Esophagus muscularis mucosa (tissue), 4 donors: ENCODE measurements around the gene TMEM108. TPM values are rescaled to one million over a fixed set of nuclear protein-coding genes. Genes with fewer than 3 reads are reported as not detected.

Experiments
- DNase-seq: peaks from one replicate; pipeline ENCODE4 v3.0.0-alpha.2; 2017; ENCODE audit errors: extremely low spot score
- H3K27ac ChIP-seq, 4 donors: fragments of 200-600 bp; sonication (generic); replicated peaks in 1 of 4; 1 replicate in 3 of 4; 2 replicates in 1 of 4; pipeline ENCODE4 v1.5.1; 2016 to 2019; ENCODE audit warnings: mild to moderate bottlenecking in 1 of 4
- H3K27me3 ChIP-seq, 4 donors: fragments of 200-600 bp; sonication (generic); one replicate each; pipeline versions ENCODE4 v1.5.1 to v1.6.0; 2016 to 2019
- H3K36me3 ChIP-seq, 4 donors: fragments of 200-600 bp; sonication (generic); one replicate each; pipeline ENCODE4 v1.5.1; 2016 to 2019
- H3K4me1 ChIP-seq, 4 donors: fragments of 200-600 bp; sonication (generic); one replicate each; pipeline ENCODE4 v1.5.1; 2016 to 2019
- H3K4me3 ChIP-seq, 4 donors: fragments of 200-600 bp; sonication (generic); 1 replicate in 2 of 4; 2 replicates in 2 of 4; pipeline ENCODE4 v1.5.1; 2016 to 2019; ENCODE audit warnings: mild to moderate bottlenecking in 4 of 4, moderate library complexity in 1 of 4
- H3K9me3 ChIP-seq, 4 donors: fragments of 200-600 bp; sonication (generic); 1 replicate in 3 of 4; 2 replicates in 1 of 4; pipeline ENCODE4 v1.5.1; 2016 to 2019
- EP300 ChIP-seq: sonication (generic); formaldehyde crosslinking; IDR thresholded peaks from one replicate; pipeline ENCODE4 v1.6.1; 2017; ENCODE audit warnings: antibody characterized with exemption
- POLR2A ChIP-seq: fragments of 450-650 bp; IDR thresholded peaks from one replicate; pipeline ENCODE4 v1.6.1; 2017; ENCODE audit warnings: antibody characterized with exemption, moderate library complexity, mild to moderate bottlenecking, low read depth
- POLR2AphosphoS5 ChIP-seq, 2 donors: sonication (generic); formaldehyde crosslinking; IDR thresholded peaks; one replicate each; pipeline ENCODE4 v1.6.1; 2017; ENCODE audit warnings: antibody characterized with exemption in 2 of 2
- WGBS: methylation state at CpG from one replicate; pipeline ENCODE4 v1.1.5; 2018; 5-methylcytosine and 5-hydroxymethylcytosine counted together
- intact Hi-C: fragments of 100-400 bp; cut with DNase I; formaldehyde crosslinking; loops from one replicate; pipeline ENCODE4 v1.15.1; 2023
- total RNA-seq, 4 donors: library from RNA; depleted of rRNA; stranded (reverse); fragments of >200 nt; gene quantifications; one replicate each; pipeline versions ENCODE4 v1.1.0 to v1.2.1, GENCODE V29; 2016
- TF ChIP-seq, protein P1 (sequence below), 3 experiments: fragments of 200-600 bp in 2 of 3; fragments of 450-650 bp in 1 of 3; sonication (generic) in 2 of 3; IDR thresholded peaks; one replicate each; pipeline ENCODE4 v1.5.1; 2017 to 2019; ENCODE audit warnings: antibody characterized with exemption in 3 of 3, mild to moderate bottlenecking in 2 of 3, moderate library complexity in 1 of 3

TMEM108 gene
- total RNA-seq, 4 donors from 2014 or later: 8.6 to 12.1 (median 11.2) TPM

GRCh38 chr3:133040696-133041523 lies 2.7 kb downstream of the TMEM108 start:
- Histone ChIP-seq H3K4me3 (peak overlapping the region in 3 of 4 donors; percentile 27 to 32 (median 28)), H3K9me3 (no peaks in the 10 kb centered on the region), H3K27ac (peak overlapping the region; percentile 63 to 83 (median 68)), H3K27me3 (peaks cover 0 to 16% (median 2%) of the 10 kb centered on the region in 4 donors), H3K4me1 (peaks cover 13 to 59% (median 56%) of the 10 kb centered on the region in 4 donors), H3K36me3 (peaks cover 0 to 3% (median 0%) of the 10 kb centered on the region in 4 donors)
- 24% methylated on average over 4 of the region's 6 CpGs for WGBS
- intact Hi-C loops: loop anchor here (2.0 kb wide), 2 partner anchors 310 to 342 kb away; no protein-coding TSS in a partner anchor
- no peak for DNase-seq
- TF ChIP-seq POLR2AphosphoS5 (IDR thresholded peaks at IDR 0.05) (peak in 1 of 2 donors; percentile 28), EP300 (no peak), POLR2A (no peak)
- TF ChIP-seq, protein P1, sequence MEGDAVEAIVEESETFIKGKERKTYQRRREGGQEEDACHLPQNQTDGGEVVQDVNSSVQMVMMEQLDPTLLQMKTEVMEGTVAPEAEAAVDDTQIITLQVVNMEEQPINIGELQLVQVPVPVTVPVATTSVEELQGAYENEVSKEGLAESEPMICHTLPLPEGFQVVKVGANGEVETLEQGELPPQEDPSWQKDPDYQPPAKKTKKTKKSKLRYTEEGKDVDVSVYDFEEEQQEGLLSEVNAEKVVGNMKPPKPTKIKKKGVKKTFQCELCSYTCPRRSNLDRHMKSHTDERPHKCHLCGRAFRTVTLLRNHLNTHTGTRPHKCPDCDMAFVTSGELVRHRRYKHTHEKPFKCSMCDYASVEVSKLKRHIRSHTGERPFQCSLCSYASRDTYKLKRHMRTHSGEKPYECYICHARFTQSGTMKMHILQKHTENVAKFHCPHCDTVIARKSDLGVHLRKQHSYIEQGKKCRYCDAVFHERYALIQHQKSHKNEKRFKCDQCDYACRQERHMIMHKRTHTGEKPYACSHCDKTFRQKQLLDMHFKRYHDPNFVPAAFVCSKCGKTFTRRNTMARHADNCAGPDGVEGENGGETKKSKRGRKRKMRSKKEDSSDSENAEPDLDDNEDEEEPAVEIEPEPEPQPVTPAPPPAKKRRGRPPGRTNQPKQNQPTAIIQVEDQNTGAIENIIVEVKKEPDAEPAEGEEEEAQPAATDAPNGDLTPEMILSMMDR (IDR thresholded peaks at IDR 0.05): peak; percentile 78 to 80 (median 80)

DNA sequence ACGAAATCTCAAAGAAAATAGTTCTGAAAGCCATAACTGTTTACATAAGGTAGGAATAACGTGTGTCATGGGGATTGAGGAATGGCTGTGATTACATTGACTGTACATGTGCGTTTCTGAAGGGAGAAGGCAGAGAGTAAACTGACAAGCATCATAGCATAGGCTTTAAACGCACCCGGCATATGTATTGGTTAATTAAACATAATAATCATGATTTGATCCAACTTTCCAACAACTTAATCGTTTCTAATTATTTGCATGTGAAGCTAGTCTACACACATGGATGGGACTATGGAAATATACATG lies 3.3 kb downstream of the TMEM108 start:
- Histone ChIP-seq H3K4me3 (peak overlapping the region in 1 of 4 donors; percentile 27), H3K4me1 (peaks cover 13 to 59% (median 56%) of the 10 kb centered on the region in 4 donors), H3K36me3 (peaks cover 0 to 7% (median 0%) of the 10 kb centered on the region in 4 donors), H3K27ac (peak overlapping the region; percentile 63 to 83 (median 68)), H3K9me3 (no peaks in the 10 kb centered on the region), H3K27me3 (peaks cover 0 to 16% (median 2%) of the 10 kb centered on the region in 4 donors)
- TF ChIP-seq, protein P1 (IDR thresholded peaks at IDR 0.05): no peak
- TF ChIP-seq EP300 (no peak), POLR2A (no peak), POLR2AphosphoS5 (IDR thresholded peaks at IDR 0.05) (no peak)
- 22% methylated on average over 6 of the region's 6 CpGs for WGBS
- DNase-seq: no peak
- intact Hi-C loops: loop anchor here (2.0 kb wide), 2 partner anchors 311 to 341 kb away; no protein-coding TSS in a partner anchor

GRCh38 chr3:133042778-133043177 lies 4.6 kb downstream of the TMEM108 start:
- peaks cover 0 to 7% (median 0%) of the 10 kb centered on the region in 4 donors for H3K36me3 ChIP-seq

DNA sequence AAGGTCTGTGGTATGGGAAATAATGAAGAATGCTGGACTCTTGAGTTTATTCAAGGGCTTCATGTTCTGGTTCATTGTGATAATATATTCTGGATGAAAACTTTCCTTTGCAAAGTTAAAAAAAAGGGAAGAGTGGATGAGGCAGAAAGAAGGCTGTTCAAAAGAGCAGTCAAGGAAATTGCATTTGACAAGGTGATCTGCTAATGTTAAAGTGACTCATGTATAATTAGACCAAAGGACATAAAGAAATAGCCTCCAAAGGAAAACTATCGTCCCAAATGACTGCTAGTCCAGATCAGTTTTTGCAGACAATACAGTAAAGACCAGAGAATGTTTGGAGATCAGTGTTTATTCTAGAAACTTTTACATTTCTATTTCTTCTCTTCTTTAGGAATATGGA lies 9.8 kb downstream of the TMEM108 start:
- Histone ChIP-seq H3K36me3 (peaks cover 0 to 7% (median 0%) of the 10 kb centered on the region in 4 donors), H3K9me3 (no peaks in the 10 kb centered on the region), H3K27me3 (no peaks in the 10 kb centered on the region), H3K27ac (no peak overlapping the region), H3K4me1 (peaks cover 0 to 52% (median 26%) of the 10 kb centered on the region in 4 donors), H3K4me3 (no peak overlapping the region)
- intact Hi-C loops: no loop called here
- WGBS: 67% methylated on average over 1 of the region's 1 CpG
- DNase-seq: no peak
- TF ChIP-seq EP300 (no peak), POLR2AphosphoS5 (IDR thresholded peaks at IDR 0.05) (no peak), POLR2A (no peak)
- TF ChIP-seq, protein P1 (IDR thresholded peaks at IDR 0.05): no peak

More at GRCh38 chr3:133042778-133043177, 4.6 kb downstream of the TMEM108 start:
- Histone ChIP-seq H3K27ac (peak overlapping the region in 1 of 4 donors; percentile 38), H3K4me1 (peaks cover 13 to 62% (median 54%) of the 10 kb centered on the region in 4 donors), H3K4me3 (no peak overlapping the region), H3K9me3 (no peaks in the 10 kb centered on the region), H3K27me3 (peaks cover 0 to 8% (median 2%) of the 10 kb centered on the region in 4 donors)
- TF ChIP-seq EP300 (no peak), POLR2A (no peak), POLR2AphosphoS5 (IDR thresholded peaks at IDR 0.05) (no peak)
- TF ChIP-seq, protein P1 (IDR thresholded peaks at IDR 0.05): no peak
- no peak for DNase-seq
- 43% methylated on average over 1 of the region's 1 CpG for WGBS
- intact Hi-C loops: loop anchor here (2.0 kb wide), 1 partner anchor 382 kb away; no protein-coding TSS in a partner anchor
